Measurements from ENCODE around the gene FAM120A.

- TF ChIP-seq CTCF (IDR thresholded peaks at IDR 0.05; ENCODE audit: poor library complexity, severe bottlenecking) (no peak), RAD21 (conservative IDR thresholded peaks at IDR 0.05) (no peak), EZH2 (IDR thresholded peaks at IDR 0.05; ENCODE audit: borderline replicate concordance, insufficient read depth, low read length, poor library complexity, severe bottlenecking) (no peak), EP300 (conservative IDR thresholded peaks at IDR 0.05; ENCODE audit: poor library complexity, severe bottlenecking) (no peak)
These were observed 15.6 kb downstream of the FAM120A start for GRCh38 chr9:93467062-93467416.

Measured in neural cell (in vitro differentiated cells).